DND-41 (cell line): ENCODE results near the gene DGKG.

Experiments
- ATAC-seq: fragments of 200-7000 bp; cut with Tn5 transposase; 3 replicates; pipeline ENCODE4 v1.9.1; 2021; ENCODE audit warnings: low read depth; ENCODE audit not compliant: insufficient read depth
- DNase-seq: peaks from one replicate; pipeline ENCODE4 v3.0.0-alpha.2; 2020
- H2AFZ ChIP-seq: 2 replicates; pipeline ENCODE4 v1.6.0; 2012; ENCODE audit warnings: low read depth, low read length
- H3K27ac ChIP-seq: 2 replicates; pipeline ENCODE4 v1.5.1; 2012; ENCODE audit warnings: low read length, inconsistent platforms
- H3K27me3 ChIP-seq: fragments of 200-600 bp; sonication (generic); 2 replicates; pipeline ENCODE4 v1.6.0; 2012; ENCODE audit warnings: low read length, mild to moderate bottlenecking, inconsistent platforms; ENCODE audit not compliant: insufficient read depth, poor library complexity
- H3K36me3 ChIP-seq: 2 replicates; pipeline ENCODE4 v1.5.1; 2012; ENCODE audit warnings: low read length, inconsistent platforms; ENCODE audit not compliant: insufficient read depth
- H3K4me1 ChIP-seq: 2 replicates; pipeline ENCODE4 v1.5.1; 2012; ENCODE audit warnings: mild to moderate bottlenecking, low read length; ENCODE audit not compliant: insufficient read depth
- H3K4me2 ChIP-seq: 2 replicates; pipeline ENCODE4 v1.6.0; 2012; ENCODE audit warnings: mild to moderate bottlenecking, moderate library complexity, low read length, inconsistent platforms; ENCODE audit not compliant: insufficient read depth
- H3K4me3 ChIP-seq, 2 experiments: fragments of 200-600 bp in 1 of 2; shearing (Covaris generic) in 1 of 2; 2 replicates each; pipeline ENCODE4 v1.5.1; 2012 to 2016; ENCODE audit warnings: inconsistent platforms in 2 of 2, low read length in 2 of 2, mild to moderate bottlenecking in 2 of 2, low read depth in 1 of 2, moderate library complexity in 1 of 2
- H3K79me2 ChIP-seq: 2 replicates; pipeline ENCODE4 v1.6.0; 2012; ENCODE audit warnings: low read length, inconsistent platforms; ENCODE audit not compliant: insufficient read depth
- H3K9ac ChIP-seq: 2 replicates; pipeline ENCODE4 v1.6.0; 2012; ENCODE audit warnings: low read depth, mild to moderate bottlenecking, inconsistent platforms, low read length, moderate library complexity
- H3K9me3 ChIP-seq: 2 replicates; pipeline ENCODE4 v1.5.1; 2012; ENCODE audit warnings: low read length, moderate library complexity, mild to moderate bottlenecking, inconsistent platforms; ENCODE audit not compliant: insufficient read depth, severe bottlenecking
- H4K20me1 ChIP-seq: 2 replicates; pipeline ENCODE4 v1.6.0; 2012; ENCODE audit warnings: low read length; ENCODE audit not compliant: insufficient read depth
- CTCF ChIP-seq: IDR thresholded peaks from 2 replicates; pipeline ENCODE4 v1.5.1; 2012; ENCODE audit warnings: borderline replicate concordance, low read length, moderate library complexity, mild to moderate bottlenecking; ENCODE audit not compliant: poor library complexity, severe bottlenecking; ENCODE audit errors: extremely low read depth
- EZH2 ChIP-seq: IDR thresholded peaks from 3 replicates; pipeline ENCODE4 v1.6.1; 2012; ENCODE audit warnings: borderline replicate concordance, low read depth, mild to moderate bottlenecking, moderate library complexity, low read length, inconsistent platforms; ENCODE audit not compliant: severe bottlenecking

DGKG gene

GRCh38 chr3:186281176-186281575 is 80.9 kb downstream of the DGKG start:
- Histone ChIP-seq H3K27ac (no peak overlapping the region), H3K4me3 (no peak overlapping the region), H3K9me3 (no peaks in the 10 kb centered on the region), H4K20me1 (no peaks in the 10 kb centered on the region), H3K27me3 (peaks cover 9% of the 10 kb centered on the region), H3K79me2 (no peaks in the 10 kb centered on the region), H3K4me2 (no peak overlapping the region), H3K4me1 (no peaks in the 10 kb centered on the region), H3K36me3 (no peaks in the 10 kb centered on the region), H3K9ac (no peak overlapping the region), H2AFZ (no peak overlapping the region)
- TF ChIP-seq CTCF (no peak), EZH2 (no peak)
- ATAC-seq (no peak), DNase-seq (no peak)

- H3K4me2 ChIP-seq, result no peak overlapping the region
- H3K27me3 ChIP-seq, result peaks cover 9% of the 10 kb centered on the region
- no peak for DNase-seq
- no peak for ATAC-seq
- no peaks in the 10 kb centered on the region for H3K4me1 ChIP-seq
- TF ChIP-seq EZH2 (no peak), CTCF (no peak)
- no peaks in the 10 kb centered on the region for H4K20me1 ChIP-seq
- H3K27ac ChIP-seq, result no peak overlapping the region
- H3K9ac ChIP-seq, result no peak overlapping the region
- no peaks in the 10 kb centered on the region for H3K79me2 ChIP-seq
- no peak overlapping the region for H2AFZ ChIP-seq
- H3K9me3 ChIP-seq, result no peaks in the 10 kb centered on the region
- H3K4me3 ChIP-seq, result no peak overlapping the region
- no peaks in the 10 kb centered on the region for H3K36me3 ChIP-seq
Observed at GRCh38 chr3:186280737-186281136, 81.3 kb downstream of the DGKG start.

- Histone ChIP-seq H3K27ac (no peak overlapping the region), H3K4me3 (no peak overlapping the region), H3K9me3 (no peaks in the 10 kb centered on the region), H3K27me3 (peaks cover 9% of the 10 kb centered on the region), H4K20me1 (no peaks in the 10 kb centered on the region), H3K4me1 (no peaks in the 10 kb centered on the region), H3K79me2 (no peaks in the 10 kb centered on the region), H3K4me2 (no peak overlapping the region), H2AFZ (no peak overlapping the region), H3K36me3 (no peaks in the 10 kb centered on the region), H3K9ac (no peak overlapping the region)
- TF ChIP-seq EZH2, result no peak
- peak; percentile 62 for TF ChIP-seq CTCF
- DNase-seq (no peak), ATAC-seq (no peak; the same call in 2 of the 3 replicates)
Observed at GRCh38 chr3:186277268-186277909, 84.6 kb downstream of the DGKG start.

GRCh38 chr3:186275436-186275835 is 86.6 kb downstream of the DGKG start:
- H3K4me2 ChIP-seq, result no peak overlapping the region
- no peak overlapping the region for H3K4me3 ChIP-seq
- H3K36me3 ChIP-seq, result no peaks in the 10 kb centered on the region
- DNase-seq (no peak), ATAC-seq (no peak)
- H3K27ac ChIP-seq, result no peak overlapping the region
- TF ChIP-seq CTCF (no peak), EZH2 (no peak)
- no peaks in the 10 kb centered on the region for H4K20me1 ChIP-seq
- no peak overlapping the region for H3K9ac ChIP-seq
- H3K79me2 ChIP-seq, result no peaks in the 10 kb centered on the region
- H3K27me3 ChIP-seq, result peaks cover 3% of the 10 kb centered on the region
- no peaks in the 10 kb centered on the region for H3K9me3 ChIP-seq
- H3K4me1 ChIP-seq, result no peaks in the 10 kb centered on the region
- no peak overlapping the region for H2AFZ ChIP-seq
